ENCODE results near the gene XAB2.
"Not testable (repeated sequence)": the region's sequence is repeated elsewhere in the genome, so short reads cannot be mapped to it uniquely, and the experiment has no call there.

Gene XAB2

DNA sequence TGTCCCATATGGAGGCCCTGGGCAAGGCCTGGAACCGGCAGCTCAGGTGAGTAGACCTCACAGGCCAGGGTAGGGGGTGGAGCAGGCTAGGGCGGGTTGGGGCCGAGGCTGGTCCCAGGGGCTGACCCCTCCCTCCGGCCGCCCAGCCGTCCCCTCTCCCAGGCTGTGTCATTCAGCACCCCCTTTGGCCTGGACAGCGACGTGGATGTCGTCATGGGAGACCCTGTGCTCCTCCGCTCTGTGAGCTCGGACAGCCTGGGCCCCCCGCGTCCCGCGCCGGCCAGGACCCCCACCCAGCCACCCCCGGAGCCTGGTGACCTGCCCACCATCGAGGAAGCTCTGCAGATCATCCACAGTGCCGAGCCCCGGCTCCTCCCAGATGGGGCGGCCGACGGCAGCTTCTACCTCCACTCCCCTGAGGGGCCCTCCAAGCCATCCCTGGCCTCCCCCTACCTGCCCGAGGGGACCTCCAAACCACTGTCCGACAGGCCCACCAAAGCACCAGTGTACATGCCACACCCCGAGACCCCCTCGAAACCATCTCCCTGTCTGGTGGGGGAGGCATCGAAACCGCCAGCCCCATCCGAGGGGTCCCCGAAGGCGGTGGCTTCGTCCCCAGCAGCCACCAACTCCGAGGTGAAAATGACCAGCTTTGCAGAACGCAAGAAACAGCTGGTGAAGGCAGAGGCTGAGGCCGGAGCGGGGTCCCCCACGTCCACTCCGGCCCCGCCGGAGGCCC lies 17.6 kb downstream of the XAB2 start:
- DNase-seq = no peak

DNA sequence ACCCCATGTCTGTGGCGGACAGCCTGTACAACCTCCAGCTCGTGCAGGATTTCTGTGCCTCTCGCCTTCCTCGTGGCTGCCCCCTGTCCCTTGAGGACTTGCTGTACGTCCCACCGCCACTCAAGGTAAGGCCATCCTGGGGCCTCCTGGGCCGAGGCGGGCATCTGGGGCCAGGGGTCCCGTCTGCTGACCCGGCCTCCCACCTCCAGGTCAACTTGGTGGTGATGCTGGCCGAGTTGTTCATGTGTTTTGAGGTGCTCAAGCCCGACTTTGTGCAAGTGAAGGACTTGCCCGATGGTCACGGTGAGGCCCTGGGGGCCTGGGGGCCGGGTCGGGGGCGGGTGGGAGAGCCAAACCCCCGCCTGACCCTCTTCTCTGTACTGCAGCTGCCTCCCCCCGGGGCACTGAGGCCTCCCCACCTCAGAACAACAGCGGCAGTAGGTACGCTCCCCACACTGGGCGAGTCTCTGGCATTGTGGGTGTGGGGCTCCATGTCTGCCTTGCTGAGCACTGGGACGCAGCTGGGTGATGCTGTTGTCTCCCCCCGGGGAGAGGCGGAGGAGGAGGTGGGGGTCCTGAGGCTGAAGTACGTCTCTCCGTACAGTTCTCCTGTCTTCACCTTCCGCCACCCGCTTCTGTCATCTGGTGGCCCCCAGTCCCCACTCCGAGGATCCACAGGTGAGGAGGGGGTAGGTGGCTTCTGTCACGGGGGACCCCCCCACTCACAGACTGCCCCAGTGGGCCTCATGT lies 18.7 kb downstream of the XAB2 start:
- no peak for DNase-seq

- DNase-seq = no peak
Measured at GRCh38 chr19:7607874-7608560, 21.3 kb downstream of the XAB2 start.

DNA sequence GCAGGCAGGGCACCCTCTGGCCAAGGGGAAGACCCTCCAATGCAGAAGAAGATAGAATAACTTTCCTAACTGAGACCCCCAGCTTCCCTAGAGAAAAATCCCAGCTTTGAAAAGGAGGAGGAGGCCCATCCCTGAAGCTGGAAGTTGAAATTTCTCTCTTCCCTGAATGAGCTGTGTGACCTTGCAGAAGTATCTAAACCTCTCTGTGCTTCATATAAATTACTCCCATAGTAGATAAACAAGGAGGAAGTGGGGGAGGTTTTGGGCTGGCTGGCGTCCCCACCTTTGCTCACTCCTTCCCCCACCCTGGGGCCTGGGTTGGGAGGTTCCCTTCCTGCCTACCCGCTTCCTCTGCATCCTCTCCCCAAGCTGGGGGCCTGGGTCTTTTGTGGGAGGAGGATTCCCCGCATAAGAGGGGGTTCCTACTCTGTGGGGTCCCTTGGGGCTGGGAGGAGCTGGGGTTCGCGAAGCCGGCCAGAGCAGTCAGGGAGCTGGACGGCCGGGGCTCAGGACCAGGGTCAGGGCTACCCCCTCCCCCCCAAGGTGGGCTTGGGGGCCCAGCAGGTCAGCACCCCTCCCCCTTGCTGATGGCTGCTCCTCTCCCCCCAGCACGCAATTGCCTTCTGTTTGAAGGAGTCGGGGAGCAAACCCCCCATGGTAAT lies 22.0 kb downstream of the XAB2 start:
- DNase-seq = no peak

DNA sequence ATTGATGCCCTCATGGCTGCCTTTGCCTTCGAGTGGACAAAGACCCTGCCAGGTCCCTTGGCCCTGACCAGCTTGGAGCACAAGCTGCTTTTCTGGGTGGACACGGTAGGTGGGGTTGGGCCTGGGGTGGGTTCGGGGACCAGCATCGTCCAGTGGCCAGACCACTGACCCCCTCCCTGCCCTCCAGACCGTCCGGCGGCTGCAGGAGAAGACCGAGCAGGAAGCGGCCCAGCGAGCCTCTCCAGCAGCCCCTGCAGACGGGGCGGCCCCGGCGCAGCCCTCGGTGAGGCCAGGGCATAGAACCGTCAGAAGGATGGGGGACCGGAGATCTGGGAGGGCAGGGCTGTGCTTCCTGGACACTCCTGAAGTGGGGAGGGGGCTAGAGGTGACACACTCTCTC lies 23.1 kb downstream of the XAB2 start:
- DNase-seq = no peak

DNA sequence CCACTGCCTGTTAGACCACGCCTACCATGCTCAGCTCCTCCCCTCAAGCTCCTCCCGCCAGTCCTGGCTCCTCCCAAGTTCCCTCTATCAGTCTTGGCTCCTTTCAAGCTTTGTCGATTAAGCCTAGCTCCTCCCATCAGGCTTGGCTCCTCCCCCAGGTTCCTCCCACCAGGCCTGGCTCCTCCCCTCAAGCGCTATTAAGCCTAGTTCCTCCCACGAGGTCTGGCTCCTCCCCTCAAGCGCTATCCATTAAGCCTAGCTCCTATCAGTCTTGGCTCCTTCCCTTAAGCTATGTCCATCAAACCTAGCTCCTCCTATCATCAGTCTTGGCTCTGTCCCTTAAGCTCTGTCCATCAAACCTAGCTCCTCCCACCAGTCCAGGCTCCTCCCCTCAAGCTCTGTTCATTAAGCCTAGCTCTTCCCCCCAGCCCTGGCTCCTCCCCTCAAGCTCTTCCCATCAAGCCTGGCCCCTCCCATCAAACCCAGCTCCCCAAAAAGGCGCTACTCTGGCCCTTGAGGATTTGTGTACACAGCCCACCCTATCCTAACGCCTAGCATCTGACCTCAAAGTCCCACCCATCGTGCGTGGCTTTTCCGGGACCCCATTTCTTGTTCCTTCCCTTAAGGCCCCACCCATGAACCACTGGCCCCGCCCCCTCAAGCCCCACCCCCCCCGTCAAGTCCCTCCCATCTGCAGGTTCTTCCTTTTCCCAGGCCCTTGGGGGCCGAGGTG lies 23.7 kb downstream of the XAB2 start:
- DNase-seq = peak; percentile 35

DNA sequence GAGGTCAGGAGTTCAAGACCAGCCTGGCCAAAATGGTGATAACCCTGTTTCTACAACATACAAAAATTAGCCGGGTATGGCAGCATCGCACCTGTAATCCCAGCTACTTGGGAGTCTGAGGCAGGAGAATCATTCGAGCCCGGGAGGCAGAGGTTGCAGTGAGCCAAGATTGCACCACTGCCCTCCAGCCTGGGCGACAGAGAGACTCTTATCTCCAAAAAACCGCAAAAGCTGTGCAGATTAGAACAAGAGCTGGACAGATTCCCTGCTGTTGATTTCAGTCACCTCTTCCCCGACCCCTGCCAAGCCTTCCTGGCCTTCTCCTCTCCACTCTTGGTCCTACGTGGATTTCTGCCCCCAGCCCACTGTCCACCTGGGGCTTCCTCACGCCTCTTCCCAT lies 25.4 kb downstream of the XAB2 start:
- DNase-seq = no peak

DNA sequence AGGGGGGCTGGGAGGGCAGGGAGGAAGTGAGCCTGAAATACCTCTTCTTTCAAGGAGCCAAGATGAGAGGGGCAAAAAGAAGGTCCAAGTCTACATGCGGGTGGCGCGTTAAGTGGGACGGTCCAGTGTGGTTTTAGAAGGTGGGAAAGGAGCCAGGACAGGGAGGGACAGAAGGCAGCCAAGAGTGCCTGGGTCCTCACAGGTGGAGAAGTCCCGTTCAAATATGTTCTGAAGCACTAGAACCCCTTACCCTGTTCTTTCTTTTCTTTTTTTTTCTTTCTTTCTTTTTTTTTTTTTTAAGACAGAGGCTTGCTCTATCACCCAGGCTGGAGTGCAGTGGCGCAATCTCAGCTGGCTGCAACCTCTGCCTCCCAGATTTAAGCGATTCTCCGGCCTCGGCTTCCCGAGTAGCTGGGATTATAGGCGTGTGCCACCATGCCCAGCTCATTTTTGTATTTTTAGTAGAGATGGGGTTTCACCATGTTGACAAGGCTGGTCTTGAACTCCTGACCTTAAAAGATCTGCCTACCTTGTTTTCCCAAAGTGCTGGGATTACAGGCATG lies 26.3 kb downstream of the XAB2 start:
- DNase-seq = no peak

DNA sequence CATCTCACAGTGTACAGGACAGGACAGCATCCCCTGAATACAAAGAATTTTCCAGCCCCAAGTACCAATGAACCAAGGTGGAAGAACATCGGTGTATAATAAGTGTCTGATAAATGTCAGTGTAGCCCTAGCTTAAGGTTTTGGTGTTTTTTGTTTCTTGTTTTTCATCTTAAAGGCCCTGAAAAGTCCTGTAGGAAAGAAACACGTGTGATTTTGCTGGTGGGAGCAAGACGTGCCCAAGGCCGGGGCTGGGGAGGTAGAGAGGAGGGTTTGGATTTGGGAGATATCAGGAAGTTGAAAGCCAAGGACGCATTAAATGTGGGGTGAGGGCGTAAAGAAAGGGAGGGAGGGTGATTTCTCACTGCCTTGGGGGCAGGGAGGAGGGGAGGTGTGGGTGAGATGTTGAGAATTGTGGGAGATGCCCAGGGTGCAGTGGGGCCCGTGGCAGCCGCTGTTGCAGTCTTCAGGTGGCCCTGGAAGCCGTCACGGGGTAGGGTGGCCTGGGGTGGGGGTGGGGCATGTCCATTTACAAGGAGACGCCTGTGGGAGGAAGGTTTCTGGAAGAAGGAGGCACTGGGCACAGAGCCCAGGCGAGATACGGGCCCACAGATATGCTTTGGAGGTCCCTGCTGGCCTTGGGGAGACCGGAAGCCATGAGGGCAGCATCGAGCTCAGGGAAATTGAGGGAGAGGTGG lies 27.0 kb downstream of the XAB2 start:
- DNase-seq = no peak

DNA sequence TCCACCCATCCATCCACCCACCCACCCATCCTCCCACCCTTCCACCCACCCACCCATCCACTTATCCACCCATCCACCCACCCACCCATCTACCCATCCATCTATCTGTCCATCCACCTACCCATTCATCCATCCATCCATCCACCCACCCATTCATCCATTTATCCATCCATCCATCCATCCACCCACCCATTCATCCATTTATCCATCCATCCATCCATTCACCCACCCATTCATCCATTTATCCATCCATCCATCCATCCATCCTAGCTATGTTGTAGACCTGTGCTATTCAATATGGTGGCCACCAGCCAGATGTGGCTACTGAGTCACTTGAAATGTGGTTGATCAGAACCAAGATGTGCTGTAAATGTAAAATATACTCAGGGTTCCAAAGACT lies 28.6 kb downstream of the XAB2 start:
- DNase-seq = no peak

DNA sequence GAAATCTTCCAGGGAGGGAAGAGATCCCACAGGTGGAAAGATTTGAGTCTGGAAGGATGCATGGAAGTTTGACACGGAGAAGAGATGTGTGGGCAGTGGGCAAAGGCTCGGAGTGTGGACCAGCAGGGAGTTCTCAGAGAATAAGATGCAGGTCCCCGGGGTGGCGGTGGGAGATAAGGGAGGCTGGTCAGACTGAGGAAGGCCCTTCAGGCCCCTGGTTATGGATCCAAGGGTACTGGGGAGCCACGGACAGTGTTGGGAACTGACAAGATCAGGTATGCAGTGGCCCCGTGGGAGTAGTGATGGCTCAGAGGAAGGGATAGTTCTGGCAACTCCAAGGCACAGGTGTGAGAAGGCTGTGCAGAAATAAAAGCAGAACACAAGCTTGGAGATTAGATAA lies 31.2 kb downstream of the XAB2 start:
- DNase-seq = no peak

DNA sequence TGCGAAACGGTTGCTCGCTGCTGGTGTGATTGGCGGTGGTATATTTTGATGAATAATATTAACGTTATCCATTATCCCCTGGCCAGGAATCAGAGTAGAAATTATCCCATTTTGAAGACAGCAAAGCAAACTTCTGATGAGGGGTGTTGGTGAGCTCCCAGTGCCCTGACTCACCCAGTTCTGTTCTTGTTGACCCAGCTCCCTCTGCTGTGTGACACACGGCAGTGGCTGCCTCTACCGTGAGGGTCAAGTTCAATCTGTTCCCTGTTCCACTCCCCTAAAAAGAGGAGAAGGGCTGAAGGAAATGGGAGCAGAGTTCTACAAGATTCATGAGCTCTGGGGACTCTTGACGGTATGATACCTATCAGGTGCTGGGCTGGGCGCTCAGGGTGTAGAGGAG lies 31.7 kb downstream of the XAB2 start:
- no peak for DNase-seq

- DNase-seq = peak; percentile 47
Measured at GRCh38 chr19:7596211-7596937, 33.0 kb downstream of the XAB2 start.

DNA sequence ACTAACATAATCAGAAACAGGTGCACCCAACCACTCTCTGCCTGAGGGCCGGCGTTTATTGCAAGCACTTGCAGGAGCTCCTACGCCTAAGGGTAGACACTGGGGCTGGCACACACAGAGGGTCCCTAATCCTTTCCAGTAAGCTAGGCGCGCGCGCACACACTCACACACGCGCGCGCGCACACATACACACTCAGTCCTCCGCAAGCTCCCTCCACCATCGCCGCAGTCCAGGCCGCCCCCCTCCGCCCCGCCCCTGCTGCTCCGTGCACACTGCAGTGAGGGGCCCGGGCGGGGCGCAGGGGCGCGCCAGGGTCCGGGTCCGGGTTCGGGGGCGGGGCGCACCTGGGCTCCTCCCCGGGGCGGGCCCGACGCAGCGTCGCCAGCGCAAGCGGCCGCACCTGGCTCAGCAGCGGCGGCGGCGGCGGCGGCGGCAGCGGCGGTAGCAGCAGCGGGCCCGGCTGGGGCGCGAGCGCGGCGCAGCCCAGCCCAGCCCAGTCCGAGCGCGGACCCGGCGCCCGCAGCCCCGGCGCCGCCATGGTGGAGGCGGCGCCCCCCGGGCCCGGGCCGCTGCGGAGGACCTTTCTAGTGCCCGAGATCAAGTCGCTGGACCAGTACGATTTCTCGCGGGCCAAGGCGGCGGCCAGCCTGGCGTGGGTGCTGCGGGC lies 33.7 kb downstream of the XAB2 start, which contains the start of gene CAMSAP3:
TSS of gene CAMSAP3 (plus strand) at position 398 of the 668 bp plus-strand sequence. CDS start at position 538, 140 bp downstream.
- peak; percentile 92 for DNase-seq

GRCh38 chr19:7590256-7590655 lies 39.1 kb downstream of the XAB2 start:
- no peak for DNase-seq

DNA sequence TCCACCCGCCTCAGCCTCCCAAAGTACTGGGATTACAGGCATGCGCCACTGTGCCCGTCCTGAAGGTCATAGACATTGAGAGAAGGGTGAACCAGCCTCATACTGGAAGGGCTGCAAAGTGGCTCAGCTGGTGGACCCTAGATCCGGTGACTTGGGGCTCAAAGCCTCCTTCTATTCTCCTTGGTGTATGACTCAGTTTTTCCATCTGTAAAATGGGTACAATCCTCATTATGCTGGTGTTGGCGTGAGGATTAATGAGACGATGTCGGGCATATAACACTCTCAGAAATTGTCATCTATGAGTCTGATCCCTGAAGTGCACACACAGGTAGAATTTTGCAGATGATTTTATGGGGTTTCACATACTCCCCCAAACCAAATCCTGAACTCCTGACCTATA lies 39.5 kb downstream of the XAB2 start:
- DNase-seq = no peak

GRCh38 chr19:7582446-7582845 lies 46.9 kb downstream of the XAB2 start:
- no peak for DNase-seq

GRCh38 chr19:7579182-7579581 lies 50.2 kb downstream of the XAB2 start:
- DNase-seq = no peak

DNA sequence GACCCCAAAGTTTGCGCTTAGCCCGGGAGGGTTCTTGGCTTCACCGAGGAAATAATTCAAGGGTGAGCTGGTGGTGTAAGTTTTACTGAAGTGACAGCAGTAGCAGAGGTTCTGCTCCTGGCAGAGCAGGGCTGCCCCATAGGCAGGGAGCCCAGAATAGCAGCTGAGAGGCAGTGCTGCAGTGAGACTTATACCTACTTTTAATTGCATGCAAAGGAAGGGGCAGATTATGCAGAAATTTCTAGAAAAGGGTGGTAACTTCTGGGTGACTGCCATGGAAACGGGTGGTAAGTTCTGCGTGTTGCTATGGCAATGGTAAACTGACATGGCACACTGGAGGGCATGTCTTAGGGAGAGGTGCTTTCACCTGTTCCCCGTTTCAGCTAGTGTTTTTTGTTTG lies 51.2 kb downstream of the XAB2 start:
- DNase-seq = no peak

DNA sequence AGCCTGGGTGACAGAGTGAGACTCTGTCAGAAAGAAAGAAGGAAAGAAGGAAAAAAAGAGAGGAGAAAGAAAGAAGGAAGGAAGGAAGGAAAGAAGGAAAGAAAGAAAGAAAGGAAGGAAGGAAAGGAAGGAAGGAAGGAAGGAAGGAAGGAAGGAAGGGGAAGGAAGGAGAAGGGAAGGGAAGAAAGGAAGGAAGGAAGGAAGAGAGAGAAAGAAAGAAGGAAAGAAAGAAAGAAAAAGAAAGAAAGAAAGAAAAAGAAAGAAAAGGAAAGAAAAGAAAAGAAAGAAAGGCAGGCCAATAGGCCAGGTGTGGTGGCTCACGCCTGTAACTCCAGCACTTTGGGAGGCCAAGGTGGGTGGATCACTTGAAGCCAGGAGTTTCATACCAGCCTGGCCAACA lies 51.9 kb downstream of the XAB2 start:
- not testable (repeated sequence) for DNase-seq

Measured in NCI-H69 (cell line).